GM23338 (cell line): Measurements from ENCODE around the gene JMJD1C. TPM values are rescaled to one million over a fixed set of nuclear protein-coding genes. Genes with fewer than 3 reads are reported as not detected.

ENCODE experiments used
- ATAC-seq: fragments of 200-7000 bp; cut with Tn5 transposase; 3 replicates; pipeline ENCODE4 v1.9.1; 2020
- DNase-seq: peaks from one replicate; pipeline ENCODE4 v3.0.0-alpha.2; 2015; ENCODE audit warnings: low spot score
- H2AFZ ChIP-seq: fragments of 200-600 bp; sonication (generic); 2 replicates; pipeline ENCODE4 v1.8.0; 2016; ENCODE audit warnings: antibody characterized with exemption, mild to moderate bottlenecking, moderate library complexity
- H3F3A ChIP-seq: fragments of 200-600 bp; sonication (generic); replicated peaks from 2 replicates; pipeline ENCODE4 v1.8.0; 2017; ENCODE audit warnings: antibody characterized with exemption, mixed run types, low read depth
- H3K27ac ChIP-seq: fragments of 200-600 bp; sonication (generic); 2 replicates; pipeline ENCODE4 v1.6.1; 2016; ENCODE audit warnings: low read depth
- H3K27me3 ChIP-seq: fragments of 200-600 bp; sonication (generic); 2 replicates; pipeline ENCODE4 v1.8.0; 2016; ENCODE audit warnings: mild to moderate bottlenecking, mixed run types, moderate library complexity; ENCODE audit not compliant: insufficient read depth
- H3K36me3 ChIP-seq: fragments of 200-600 bp; sonication (generic); 2 replicates; pipeline ENCODE4 v1.8.0; 2016; ENCODE audit warnings: mild to moderate bottlenecking; ENCODE audit not compliant: insufficient read depth
- H3K4me1 ChIP-seq: fragments of 200-600 bp; sonication (generic); 2 replicates; pipeline ENCODE4 v1.8.0; 2016; ENCODE audit warnings: mild to moderate bottlenecking, moderate library complexity; ENCODE audit not compliant: insufficient read depth
- H3K4me2 ChIP-seq: fragments of 200-600 bp; sonication (generic); 2 replicates; pipeline ENCODE4 v1.7.1; 2017; ENCODE audit warnings: mixed run types
- H3K4me3 ChIP-seq: fragments of 200-600 bp; sonication (generic); 2 replicates; pipeline ENCODE4 v1.6.1; 2016; ENCODE audit warnings: mixed run types
- H3K79me2 ChIP-seq: fragments of 200-600 bp; sonication (generic); replicated peaks from 2 replicates; pipeline ENCODE4 v1.8.0; 2017; ENCODE audit warnings: mild to moderate bottlenecking; ENCODE audit not compliant: insufficient read depth
- H3K9me2 ChIP-seq: fragments of 200-600 bp; sonication (generic); 2 replicates; pipeline ENCODE4 v1.8.0; 2017; ENCODE audit not compliant: insufficient read depth
- H4K20me1 ChIP-seq: fragments of 200-600 bp; sonication (generic); replicated peaks from 2 replicates; pipeline ENCODE4 v1.8.0; 2017; ENCODE audit warnings: mild to moderate bottlenecking; ENCODE audit not compliant: insufficient read depth
- H3K27ac Mint-ChIP-seq: 2 replicates; pipeline ENCODE4 v1.8.0; 2020; ENCODE audit warnings: inconsistent platforms, mild to moderate bottlenecking, moderate library complexity, mixed read lengths
- H3K27me3 Mint-ChIP-seq: 3 replicates; pipeline ENCODE4 v1.8.0; 2022; ENCODE audit warnings: low read depth, mild to moderate bottlenecking, moderate library complexity, mixed read lengths, inconsistent platforms; ENCODE audit not compliant: insufficient read depth, poor library complexity
- H3K36me3 Mint-ChIP-seq: 3 replicates; pipeline ENCODE4 v1.8.0; 2021; ENCODE audit warnings: low read depth, mild to moderate bottlenecking, inconsistent platforms, moderate library complexity, mixed read lengths
- H3K4me1 Mint-ChIP-seq: 3 replicates; pipeline ENCODE4 v1.8.0; 2020; ENCODE audit warnings: mild to moderate bottlenecking, inconsistent platforms, mixed read lengths
- H3K4me3 Mint-ChIP-seq: 3 replicates; pipeline ENCODE4 v1.8.0; 2021; ENCODE audit warnings: moderate library complexity, mild to moderate bottlenecking, inconsistent platforms, mixed read lengths
- H3K9me3 Mint-ChIP-seq: 3 replicates; pipeline ENCODE4 v1.8.0; 2020; ENCODE audit warnings: moderate library complexity, mild to moderate bottlenecking, inconsistent platforms, mixed read lengths
- polyA plus RNA-seq: library from polyadenylated mRNA; unstranded; fragments of >200 nt; fragmentation: Nextera tagmentation; extraction: Ambion mirVana; gene quantifications from 2 replicates; pipeline ENCODE4 v1.2.1, GENCODE V29; 2016
- total RNA-seq: library from RNA; depleted of rRNA; stranded (reverse); fragments of >200 nt; shearing (Covaris generic); gene quantifications from 2 replicates; pipeline ENCODE4 v1.2.3, GENCODE V29; 2014
- TF ChIP-seq, protein P1 (sequence below): fragments of 250-450 bp; sonication (Bioruptor Pico); IDR thresholded peaks from 2 replicates; pipeline ENCODE4 v1.5.0; 2020; ENCODE audit warnings: mild to moderate bottlenecking, moderate library complexity
- TF ChIP-seq, protein P2 (sequence below), 2 experiments: fragments of 200-600 bp in 1 of 2; sonication (generic) in 1 of 2; conservative IDR thresholded peaks; 2 replicates each; pipeline versions ENCODE4 v1.5.1 to v1.6.1; 2016 to 2017; ENCODE audit warnings: antibody characterized with exemption in 2 of 2, low read depth in 2 of 2, mild to moderate bottlenecking in 2 of 2, moderate library complexity in 1 of 2

JMJD1C gene
- total and polyA plus RNA-seq, 2 experiments from 2014 or later = 333 to 435 TPM

DNA sequence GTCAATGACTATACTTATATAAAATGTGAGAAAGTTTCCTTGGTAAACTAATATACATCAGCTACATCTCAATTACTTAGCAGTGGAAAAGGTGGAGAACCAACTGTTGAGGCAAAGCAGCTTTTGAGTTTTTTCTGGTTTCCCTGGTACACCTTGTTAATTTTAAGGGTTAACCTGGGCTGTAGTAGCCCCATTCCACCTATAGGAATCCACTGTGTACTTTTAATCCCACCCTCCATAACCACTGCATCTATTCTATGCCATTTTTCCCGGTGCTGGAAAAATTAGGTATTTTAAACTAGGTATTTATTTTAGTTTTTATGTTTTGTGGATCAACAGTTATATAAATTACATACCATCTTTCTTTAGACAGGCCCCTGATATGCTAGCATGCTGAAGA lies 290.2 kb downstream of the JMJD1C start:
- H3K4me3 ChIP-seq = no peak overlapping the region
- H3K79me2 ChIP-seq = peaks cover 16% of the 10 kb centered on the region; the same call in 1 of the 2 replicates
- no peak overlapping the region for H2AFZ ChIP-seq
- TF ChIP-seq, protein P1, sequence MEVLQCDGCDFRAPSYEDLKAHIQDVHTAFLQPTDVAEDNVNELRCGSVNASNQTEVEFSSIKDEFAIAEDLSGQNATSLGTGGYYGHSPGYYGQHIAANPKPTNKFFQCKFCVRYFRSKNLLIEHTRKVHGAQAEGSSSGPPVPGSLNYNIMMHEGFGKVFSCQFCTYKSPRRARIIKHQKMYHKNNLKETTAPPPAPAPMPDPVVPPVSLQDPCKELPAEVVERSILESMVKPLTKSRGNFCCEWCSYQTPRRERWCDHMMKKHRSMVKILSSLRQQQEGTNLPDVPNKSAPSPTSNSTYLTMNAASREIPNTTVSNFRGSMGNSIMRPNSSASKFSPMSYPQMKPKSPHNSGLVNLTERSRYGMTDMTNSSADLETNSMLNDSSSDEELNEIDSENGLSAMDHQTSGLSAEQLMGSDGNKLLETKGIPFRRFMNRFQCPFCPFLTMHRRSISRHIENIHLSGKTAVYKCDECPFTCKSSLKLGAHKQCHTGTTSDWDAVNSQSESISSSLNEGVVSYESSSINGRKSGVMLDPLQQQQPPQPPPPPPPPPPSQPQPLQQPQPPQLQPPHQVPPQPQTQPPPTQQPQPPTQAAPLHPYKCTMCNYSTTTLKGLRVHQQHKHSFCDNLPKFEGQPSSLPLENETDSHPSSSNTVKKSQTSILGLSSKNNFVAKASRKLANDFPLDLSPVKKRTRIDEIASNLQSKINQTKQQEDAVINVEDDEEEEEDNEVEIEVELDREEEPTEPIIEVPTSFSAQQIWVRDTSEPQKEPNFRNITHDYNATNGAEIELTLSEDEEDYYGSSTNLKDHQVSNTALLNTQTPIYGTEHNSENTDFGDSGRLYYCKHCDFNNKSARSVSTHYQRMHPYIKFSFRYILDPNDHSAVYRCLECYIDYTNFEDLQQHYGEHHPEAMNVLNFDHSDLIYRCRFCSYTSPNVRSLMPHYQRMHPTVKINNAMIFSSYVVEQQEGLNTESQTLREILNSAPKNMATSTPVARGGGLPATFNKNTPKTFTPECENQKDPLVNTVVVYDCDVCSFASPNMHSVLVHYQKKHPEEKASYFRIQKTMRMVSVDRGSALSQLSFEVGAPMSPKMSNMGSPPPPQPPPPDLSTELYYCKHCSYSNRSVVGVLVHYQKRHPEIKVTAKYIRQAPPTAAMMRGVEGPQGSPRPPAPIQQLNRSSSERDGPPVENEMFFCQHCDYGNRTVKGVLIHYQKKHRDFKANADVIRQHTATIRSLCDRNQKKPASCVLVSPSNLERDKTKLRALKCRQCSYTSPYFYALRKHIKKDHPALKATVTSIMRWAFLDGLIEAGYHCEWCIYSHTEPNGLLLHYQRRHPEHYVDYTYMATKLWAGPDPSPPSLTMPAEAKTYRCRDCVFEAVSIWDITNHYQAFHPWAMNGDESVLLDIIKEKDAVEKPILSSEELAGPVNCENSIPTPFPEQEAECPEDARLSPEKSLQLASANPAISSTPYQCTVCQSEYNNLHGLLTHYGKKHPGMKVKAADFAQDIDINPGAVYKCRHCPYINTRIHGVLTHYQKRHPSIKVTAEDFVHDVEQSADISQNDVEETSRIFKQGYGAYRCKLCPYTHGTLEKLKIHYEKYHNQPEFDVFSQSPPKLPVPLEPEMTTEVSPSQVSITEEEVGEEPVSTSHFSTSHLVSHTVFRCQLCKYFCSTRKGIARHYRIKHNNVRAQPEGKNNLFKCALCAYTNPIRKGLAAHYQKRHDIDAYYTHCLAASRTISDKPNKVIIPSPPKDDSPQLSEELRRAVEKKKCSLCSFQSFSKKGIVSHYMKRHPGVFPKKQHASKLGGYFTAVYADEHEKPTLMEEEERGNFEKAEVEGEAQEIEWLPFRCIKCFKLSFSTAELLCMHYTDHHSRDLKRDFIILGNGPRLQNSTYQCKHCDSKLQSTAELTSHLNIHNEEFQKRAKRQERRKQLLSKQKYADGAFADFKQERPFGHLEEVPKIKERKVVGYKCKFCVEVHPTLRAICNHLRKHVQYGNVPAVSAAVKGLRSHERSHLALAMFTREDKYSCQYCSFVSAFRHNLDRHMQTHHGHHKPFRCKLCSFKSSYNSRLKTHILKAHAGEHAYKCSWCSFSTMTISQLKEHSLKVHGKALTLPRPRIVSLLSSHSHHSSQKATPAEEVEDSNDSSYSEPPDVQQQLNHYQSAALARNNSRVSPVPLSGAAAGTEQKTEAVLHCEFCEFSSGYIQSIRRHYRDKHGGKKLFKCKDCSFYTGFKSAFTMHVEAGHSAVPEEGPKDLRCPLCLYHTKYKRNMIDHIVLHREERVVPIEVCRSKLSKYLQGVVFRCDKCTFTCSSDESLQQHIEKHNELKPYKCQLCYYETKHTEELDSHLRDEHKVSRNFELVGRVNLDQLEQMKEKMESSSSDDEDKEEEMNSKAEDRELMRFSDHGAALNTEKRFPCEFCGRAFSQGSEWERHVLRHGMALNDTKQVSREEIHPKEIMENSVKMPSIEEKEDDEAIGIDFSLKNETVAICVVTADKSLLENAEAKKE (CRISPR knock-in tag) = no peak
- TF ChIP-seq, protein P2, sequence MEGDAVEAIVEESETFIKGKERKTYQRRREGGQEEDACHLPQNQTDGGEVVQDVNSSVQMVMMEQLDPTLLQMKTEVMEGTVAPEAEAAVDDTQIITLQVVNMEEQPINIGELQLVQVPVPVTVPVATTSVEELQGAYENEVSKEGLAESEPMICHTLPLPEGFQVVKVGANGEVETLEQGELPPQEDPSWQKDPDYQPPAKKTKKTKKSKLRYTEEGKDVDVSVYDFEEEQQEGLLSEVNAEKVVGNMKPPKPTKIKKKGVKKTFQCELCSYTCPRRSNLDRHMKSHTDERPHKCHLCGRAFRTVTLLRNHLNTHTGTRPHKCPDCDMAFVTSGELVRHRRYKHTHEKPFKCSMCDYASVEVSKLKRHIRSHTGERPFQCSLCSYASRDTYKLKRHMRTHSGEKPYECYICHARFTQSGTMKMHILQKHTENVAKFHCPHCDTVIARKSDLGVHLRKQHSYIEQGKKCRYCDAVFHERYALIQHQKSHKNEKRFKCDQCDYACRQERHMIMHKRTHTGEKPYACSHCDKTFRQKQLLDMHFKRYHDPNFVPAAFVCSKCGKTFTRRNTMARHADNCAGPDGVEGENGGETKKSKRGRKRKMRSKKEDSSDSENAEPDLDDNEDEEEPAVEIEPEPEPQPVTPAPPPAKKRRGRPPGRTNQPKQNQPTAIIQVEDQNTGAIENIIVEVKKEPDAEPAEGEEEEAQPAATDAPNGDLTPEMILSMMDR (conservative IDR thresholded peaks at IDR 0.05; ENCODE audit: low read depth in 2 of 2) = peak in 1 of 2 experiments; percentile 9; a peak in 1 of 4 replicates
- H3K36me3 Mint-ChIP-seq = peaks cover 70% of the 10 kb centered on the region
- peaks cover 82% of the 10 kb centered on the region for H3K36me3 ChIP-seq
- peaks cover 6% of the 10 kb centered on the region for H3K4me1 Mint-ChIP-seq
- H3K4me2 ChIP-seq = no peak overlapping the region
- ATAC-seq (peak; percentile 26; the same call in 1 of the 3 replicates), DNase-seq (no peak)
- H4K20me1 ChIP-seq = no peaks in the 10 kb centered on the region
- no peak overlapping the region for H3K27ac Mint-ChIP-seq
- no peak overlapping the region for H3K27ac ChIP-seq
- peaks cover 8% of the 10 kb centered on the region for H3K27me3 Mint-ChIP-seq
- H3F3A ChIP-seq = no peaks in the 10 kb centered on the region; the same call in 1 of the 2 replicates
- no peaks in the 10 kb centered on the region for H3K27me3 ChIP-seq
- no peak overlapping the region for H3K4me3 Mint-ChIP-seq
- H3K9me3 Mint-ChIP-seq = no peaks in the 10 kb centered on the region
- H3K4me1 ChIP-seq = no peaks in the 10 kb centered on the region
- no peaks in the 10 kb centered on the region for H3K9me2 ChIP-seq
